Endothelial cell of umbilical vein (primary cell): Measurements from ENCODE around the gene ABCA8. TPM values are rescaled to one million over a fixed set of nuclear protein-coding genes. Genes with fewer than 3 reads are reported as not detected.

Experiments used
- BruUV-seq: library from RNA; stranded (reverse); fragments of 400-500 nt; replicated peaks from 2 replicates; lab custom pipeline; 2021; lab: Mats Ljungman, UMichigan
- CTCF ChIA-PET: fragments of 300-600, 350-600 bp; sonication (Branson Sonifier 250); formaldehyde crosslinking; loops from one replicate; lab custom pipeline; 2021; ENCODE audit warnings: antibody characterized with exemption, inconsistent platforms; lab: Charles Lee
- POLR2A ChIA-PET: fragments of 300-600, 350-600 bp; sonication (Branson Sonifier 250); formaldehyde crosslinking; loops from one replicate; lab custom pipeline; 2021; ENCODE audit warnings: antibody characterized with exemption, inconsistent platforms; lab: Charles Lee
- DNase-seq: peaks from one replicate; pipeline ENCODE4 v3.0.0-alpha.2; 2011; ENCODE audit warnings: low read depth, low spot score
- FAIRE-seq: peaks from 2 replicates; lab custom pipeline; 2011; peaks lifted over from hg19 to GRCh38; lab: Jason Lieb, UNC
- H2AFZ ChIP-seq: 2 replicates; pipeline ENCODE4 v1.6.0; 2012; ENCODE audit warnings: low read depth, low read length, control low read depth, inconsistent platforms
- H3K27ac ChIP-seq: 2 replicates; pipeline ENCODE4 v1.5.1; 2011; ENCODE audit warnings: low read depth, mild to moderate bottlenecking, control low read depth, low read length, moderate library complexity; ENCODE audit not compliant: insufficient read depth
- H3K27me3 ChIP-seq, 2 experiments: 2 replicates each; pipeline versions ENCODE4 v1.6.0 to v1.6.1; 2011; ENCODE audit warnings: low read length in 2 of 2, mixed read lengths in 1 of 2; ENCODE audit not compliant: control insufficient read depth in 2 of 2, insufficient read depth in 2 of 2
- H3K36me3 ChIP-seq, 2 experiments: 2 replicates in 1 of 2; 3 replicates in 1 of 2; pipeline ENCODE4 v1.5.1; 2011; ENCODE audit warnings: low read length in 2 of 2, mild to moderate bottlenecking in 1 of 2, moderate library complexity in 1 of 2; ENCODE audit not compliant: control insufficient read depth in 2 of 2, insufficient read depth in 2 of 2; ENCODE audit errors: extremely low read depth in 1 of 2
- H3K4me1 ChIP-seq: 3 replicates; pipeline ENCODE4 v1.5.1; 2011; ENCODE audit warnings: mild to moderate bottlenecking, low read length; ENCODE audit not compliant: control insufficient read depth, insufficient read depth; ENCODE audit errors: extremely low read depth
- H3K4me2 ChIP-seq: 2 replicates; pipeline ENCODE4 v1.6.1; 2011; ENCODE audit warnings: low read length, control low read depth, mixed read lengths; ENCODE audit not compliant: insufficient read depth
- H3K4me3 ChIP-seq, 3 experiments: fragments of 200-600 bp in 1 of 3; sonication (generic), shearing (Covaris generic) in 1 of 3; replicated peaks in 1 of 3; 2 replicates each; pipeline ENCODE4 v1.5.1; 2011 to 2016; ENCODE audit warnings: control low read depth in 3 of 3, low read length in 3 of 3, mild to moderate bottlenecking in 2 of 3, inconsistent platforms in 1 of 3, low read depth in 1 of 3, moderate library complexity in 1 of 3; ENCODE audit not compliant: insufficient read depth in 1 of 3
- H3K79me2 ChIP-seq: 2 replicates; pipeline ENCODE4 v1.6.0; 2012; ENCODE audit warnings: low read length, inconsistent platforms; ENCODE audit not compliant: control insufficient read depth, insufficient read depth
- H3K9ac ChIP-seq: replicated peaks from 2 replicates; pipeline ENCODE3; 2011; ENCODE audit warnings: low read length, control low read depth; ENCODE audit not compliant: insufficient read depth; ENCODE audit errors: extremely low read depth
- H3K9me1 ChIP-seq: replicated peaks from 3 replicates; pipeline ENCODE4 v1.6.0; 2011; ENCODE audit warnings: mild to moderate bottlenecking, low read length; ENCODE audit not compliant: control insufficient read depth, insufficient read depth; ENCODE audit errors: extremely low read depth
- H3K9me3 ChIP-seq: replicated peaks from 2 replicates; pipeline ENCODE4 v1.5.1; 2012; ENCODE audit warnings: low read length, inconsistent platforms; ENCODE audit not compliant: control insufficient read depth, insufficient read depth
- H4K20me1 ChIP-seq: replicated peaks from 2 replicates; pipeline ENCODE3; 2011; ENCODE audit warnings: mild to moderate bottlenecking, low read length; ENCODE audit not compliant: control insufficient read depth, insufficient read depth; ENCODE audit errors: extremely low read depth
- EZH2 ChIP-seq: IDR thresholded peaks from 2 replicates; pipeline ENCODE4 v1.6.1; 2012; ENCODE audit warnings: borderline replicate concordance, low read depth, mild to moderate bottlenecking, moderate library complexity, low read length, inconsistent platforms; ENCODE audit not compliant: severe bottlenecking
- FOS ChIP-seq: IDR thresholded peaks from 2 replicates; pipeline ENCODE4 v1.6.1; 2011; ENCODE audit warnings: mild to moderate bottlenecking, low read length, moderate library complexity, borderline replicate concordance; ENCODE audit not compliant: insufficient read depth
- GATA2 ChIP-seq: IDR thresholded peaks from 2 replicates; pipeline ENCODE4 v1.7.0; 2011; ENCODE audit warnings: low read depth, mild to moderate bottlenecking, moderate library complexity, mixed read lengths, low read length; ENCODE audit not compliant: insufficient read length, insufficient read depth
- JUN ChIP-seq: IDR thresholded peaks from 2 replicates; pipeline ENCODE4 v1.6.1; 2011; ENCODE audit warnings: borderline replicate concordance, low read depth; ENCODE audit not compliant: insufficient read length, insufficient read depth
- MYC ChIP-seq: IDR thresholded peaks from one replicate; pipeline ENCODE4 v1.6.1; 2011; ENCODE audit warnings: mild to moderate bottlenecking, low read depth, low read length
- POLR2A ChIP-seq: IDR thresholded peaks from 2 replicates; pipeline ENCODE4 v1.6.1; 2012; ENCODE audit warnings: low read depth, mild to moderate bottlenecking, control low read depth, low read length
- POLR2AphosphoS5 ChIP-seq: IDR thresholded peaks from 2 replicates; pipeline ENCODE4 v1.6.1; 2012; ENCODE audit warnings: low read depth, mild to moderate bottlenecking, control low read depth, low read length, moderate library complexity; ENCODE audit not compliant: insufficient read depth
- dilution Hi-C: fragments of 300-500 bp; cut with MboI; formaldehyde crosslinking; loops from one replicate; pipeline ENCODE4 v1.15.0; 2019; ENCODE audit warnings: low sequenced_read_pairs; ENCODE audit not compliant: extremely low pct_ligation_motif_present
- intact Hi-C: fragments of 100-400 bp; cut with micrococcal nuclease; formaldehyde crosslinking; loops from one replicate; pipeline ENCODE4 v1.10.0; 2022
- polyA plus RNA-seq, 4 experiments: library from polyadenylated mRNA; depleted of rRNA in 3 of 4; stranded (reverse) in 3 of 4; unstranded in 1 of 4; fragments of >200 nt; gene quantifications; 2 replicates each; pipeline versions ENCODE4 v1.2.1 to v1.2.3, GENCODE V29; 2011 to 2012; ENCODE audit warnings: missing spikeins in 1 of 4
- total RNA-seq: library from RNA; stranded (reverse); gene quantifications from 2 replicates; pipeline ENCODE4 v1.2.3, GENCODE V29; 2021
- TF ChIP-seq, protein P1 (sequence below): IDR thresholded peaks from 2 replicates; pipeline ENCODE4 v1.6.1; 2011; ENCODE audit not compliant: insufficient read depth, insufficient read length
- TF ChIP-seq, protein P2 (sequence below), 2 donors: IDR thresholded peaks; 1 replicate in 1 of 2; 2 replicates in 1 of 2; pipeline ENCODE4 v1.5.1; 2011; ENCODE audit warnings: low read length in 2 of 2, mild to moderate bottlenecking in 2 of 2, moderate library complexity in 2 of 2, control low read depth in 1 of 2, inconsistent platforms in 1 of 2, low read depth in 1 of 2; ENCODE audit not compliant: insufficient read depth in 1 of 2; ENCODE audit errors: extremely low read depth in 1 of 2

The ABCA8 gene
- total and polyA plus RNA-seq, 2 donors (not counting 3 experiments of a cell fraction or from before 2014, with no cell fraction given), result 0.99 to 1.7 TPM

DNA sequence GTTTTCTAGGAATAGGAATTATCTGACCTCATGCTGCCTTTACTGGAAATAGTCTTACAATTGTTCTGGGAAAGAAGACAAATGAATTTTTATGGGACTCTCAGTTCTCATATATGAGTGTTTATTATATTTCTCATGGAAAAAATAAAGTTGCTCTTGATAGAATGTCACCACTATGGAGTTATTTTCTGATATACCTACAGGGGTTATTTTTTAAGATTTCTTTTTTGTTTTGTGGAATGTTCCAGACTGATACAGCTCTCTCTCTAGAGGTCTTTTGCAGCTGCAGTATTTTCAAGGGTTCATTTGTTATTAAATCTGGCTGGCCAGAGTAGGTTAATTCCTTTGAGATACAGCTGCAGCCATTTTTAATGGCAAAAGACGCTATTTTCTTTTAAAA is 100.7 kb downstream of the ABCA8 start:
- no peaks in the 10 kb centered on the region for H3K27me3 ChIP-seq
- H3K9me3 ChIP-seq, result no peaks in the 10 kb centered on the region
- no peaks in the 10 kb centered on the region for H3K4me1 ChIP-seq
- H3K27ac ChIP-seq, result no peak overlapping the region
- no peaks in the 10 kb centered on the region for H3K9me1 ChIP-seq
- no peaks in the 10 kb centered on the region for H3K79me2 ChIP-seq
- BruUV-seq, result no TSS peak
- no peaks in the 10 kb centered on the region for H4K20me1 ChIP-seq
- no peaks in the 10 kb centered on the region for H3K36me3 ChIP-seq
- H2AFZ ChIP-seq, result no peak overlapping the region
- DNase-seq (no peak), FAIRE-seq (no peak)
- H3K9ac ChIP-seq, result no peak overlapping the region
- no peak overlapping the region for H3K4me2 ChIP-seq
- TF ChIP-seq FOS (no peak), POLR2AphosphoS5 (no peak), EZH2 (no peak), POLR2A (no peak), JUN (no peak), GATA2 (no peak), MYC (no peak)
- TF ChIP-seq, protein P1, sequence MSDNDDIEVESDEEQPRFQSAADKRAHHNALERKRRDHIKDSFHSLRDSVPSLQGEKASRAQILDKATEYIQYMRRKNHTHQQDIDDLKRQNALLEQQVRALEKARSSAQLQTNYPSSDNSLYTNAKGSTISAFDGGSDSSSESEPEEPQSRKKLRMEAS, result no peak
- TF ChIP-seq, protein P2, sequence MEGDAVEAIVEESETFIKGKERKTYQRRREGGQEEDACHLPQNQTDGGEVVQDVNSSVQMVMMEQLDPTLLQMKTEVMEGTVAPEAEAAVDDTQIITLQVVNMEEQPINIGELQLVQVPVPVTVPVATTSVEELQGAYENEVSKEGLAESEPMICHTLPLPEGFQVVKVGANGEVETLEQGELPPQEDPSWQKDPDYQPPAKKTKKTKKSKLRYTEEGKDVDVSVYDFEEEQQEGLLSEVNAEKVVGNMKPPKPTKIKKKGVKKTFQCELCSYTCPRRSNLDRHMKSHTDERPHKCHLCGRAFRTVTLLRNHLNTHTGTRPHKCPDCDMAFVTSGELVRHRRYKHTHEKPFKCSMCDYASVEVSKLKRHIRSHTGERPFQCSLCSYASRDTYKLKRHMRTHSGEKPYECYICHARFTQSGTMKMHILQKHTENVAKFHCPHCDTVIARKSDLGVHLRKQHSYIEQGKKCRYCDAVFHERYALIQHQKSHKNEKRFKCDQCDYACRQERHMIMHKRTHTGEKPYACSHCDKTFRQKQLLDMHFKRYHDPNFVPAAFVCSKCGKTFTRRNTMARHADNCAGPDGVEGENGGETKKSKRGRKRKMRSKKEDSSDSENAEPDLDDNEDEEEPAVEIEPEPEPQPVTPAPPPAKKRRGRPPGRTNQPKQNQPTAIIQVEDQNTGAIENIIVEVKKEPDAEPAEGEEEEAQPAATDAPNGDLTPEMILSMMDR (IDR thresholded peaks at IDR 0.05; ENCODE audit: extremely low read depth in 1 of 2, insufficient read depth in 1 of 2, low read depth in 1 of 2, low read length in 2 of 2), result no peak
- POLR2A ChIA-PET, result no interaction called here
- dilution Hi-C loops, result no loop called here
- no peak overlapping the region for H3K4me3 ChIP-seq
- CTCF ChIA-PET, result no interaction called here
- intact Hi-C loops, result no loop called here
